GM21515 (cell line): ENCODE results near the gene WIPI1.

ENCODE experiments used
- ATAC-seq: cut with Tn5 transposase; IDR thresholded peaks from one replicate; pipeline ENCODE4 v1.9.1; 2021; ENCODE audit not compliant: unreplicated experiment

The WIPI1 gene

GRCh38 chr17:68440526-68440925 lies 16.8 kb downstream of the WIPI1 start:
- ATAC-seq = no peak

DNA sequence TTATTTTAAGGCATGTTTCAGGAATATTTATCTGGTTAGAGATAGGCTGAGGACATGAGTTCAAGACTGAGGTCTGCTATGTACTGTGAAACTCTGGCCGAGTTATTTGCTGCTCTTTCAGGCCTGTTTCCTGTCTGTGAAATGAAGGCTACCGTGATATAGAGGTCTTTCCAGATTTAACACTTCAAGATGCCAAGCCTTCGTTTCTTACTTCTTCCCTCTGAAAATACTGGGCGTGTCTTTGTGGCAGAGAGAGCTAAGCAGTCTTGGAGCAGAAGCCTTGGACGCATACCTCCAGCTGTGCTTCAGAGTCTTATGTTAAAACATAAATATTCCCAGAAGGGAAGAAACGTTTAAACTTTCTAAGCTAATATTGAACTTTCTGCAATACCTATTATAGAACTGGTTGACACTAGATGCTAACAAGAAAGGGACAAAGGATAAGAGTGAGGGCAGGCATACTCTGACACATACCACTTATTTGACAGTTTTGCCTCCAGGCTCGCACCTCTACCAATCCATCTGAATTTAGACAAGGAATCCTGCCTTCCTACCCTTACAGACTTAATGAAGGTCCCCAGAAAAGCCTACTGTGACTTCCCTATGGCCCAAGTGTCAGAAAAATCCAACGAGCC lies 17.5 kb downstream of the WIPI1 start:
- ATAC-seq = no peak

DNA sequence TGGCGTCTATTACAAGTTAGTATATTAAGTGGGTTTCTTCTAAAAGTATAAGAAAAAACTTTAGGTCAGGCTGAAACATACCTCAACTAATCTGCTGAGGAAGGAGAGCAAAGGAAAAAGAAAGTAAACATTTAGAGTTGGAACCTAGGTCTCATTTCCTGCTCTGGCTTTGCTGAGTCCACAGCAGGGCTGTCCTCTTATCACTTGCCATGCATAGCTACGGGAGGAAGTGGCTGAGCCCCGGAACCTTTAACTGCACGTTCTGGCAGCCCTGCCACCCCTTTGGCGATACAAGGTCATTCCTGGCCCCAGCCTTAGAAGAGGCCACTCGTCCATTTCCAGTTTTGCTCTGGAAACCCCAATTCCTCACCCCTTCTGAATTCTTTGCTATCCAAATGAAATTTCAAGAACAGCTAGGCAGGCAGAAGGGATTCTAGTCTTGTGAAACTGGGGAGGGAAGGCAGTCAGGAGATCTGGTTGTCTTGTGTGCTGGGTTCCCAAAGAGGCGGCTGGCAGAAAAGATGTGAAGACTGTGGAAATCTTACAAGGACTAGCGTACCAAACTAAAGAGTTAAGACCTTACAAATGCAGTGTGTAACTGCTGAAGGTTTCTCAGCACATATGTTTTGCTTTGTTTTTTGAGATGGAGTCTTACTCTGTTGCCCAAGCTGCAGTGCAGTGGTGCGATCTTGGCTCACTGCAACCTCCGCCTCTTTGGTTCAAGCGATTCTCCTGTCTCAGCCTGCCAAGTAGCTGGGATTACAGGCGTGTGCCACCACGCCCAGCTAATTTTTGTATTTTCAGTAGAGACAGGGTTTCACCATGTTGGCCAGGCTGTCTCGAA lies 19.1 kb downstream of the WIPI1 start:
- peak; percentile 79 for ATAC-seq

- ATAC-seq = peak; percentile 47
These were observed 21.1 kb downstream of the WIPI1 start for GRCh38 chr17:68435876-68436842.

DNA sequence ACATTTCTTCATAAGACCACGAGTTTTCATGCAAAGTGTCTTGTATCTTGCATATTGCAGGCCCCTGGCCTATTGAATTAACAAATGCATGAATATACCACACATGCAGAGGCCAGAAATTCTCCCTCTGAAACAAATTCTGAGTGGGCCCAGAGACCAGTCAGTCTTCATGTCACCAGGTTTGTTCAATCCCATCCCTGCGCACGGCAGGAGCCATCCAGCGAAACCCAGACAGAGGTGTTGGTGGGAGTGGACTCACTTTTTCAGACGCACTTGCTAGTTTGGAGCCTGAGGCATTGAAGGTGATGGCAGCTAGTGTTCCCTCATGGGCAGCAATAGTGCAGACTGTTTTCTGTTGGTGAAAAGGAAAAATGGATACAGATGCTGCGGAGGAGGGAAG lies 21.9 kb downstream of the WIPI1 start:
- ATAC-seq = no peak

DNA sequence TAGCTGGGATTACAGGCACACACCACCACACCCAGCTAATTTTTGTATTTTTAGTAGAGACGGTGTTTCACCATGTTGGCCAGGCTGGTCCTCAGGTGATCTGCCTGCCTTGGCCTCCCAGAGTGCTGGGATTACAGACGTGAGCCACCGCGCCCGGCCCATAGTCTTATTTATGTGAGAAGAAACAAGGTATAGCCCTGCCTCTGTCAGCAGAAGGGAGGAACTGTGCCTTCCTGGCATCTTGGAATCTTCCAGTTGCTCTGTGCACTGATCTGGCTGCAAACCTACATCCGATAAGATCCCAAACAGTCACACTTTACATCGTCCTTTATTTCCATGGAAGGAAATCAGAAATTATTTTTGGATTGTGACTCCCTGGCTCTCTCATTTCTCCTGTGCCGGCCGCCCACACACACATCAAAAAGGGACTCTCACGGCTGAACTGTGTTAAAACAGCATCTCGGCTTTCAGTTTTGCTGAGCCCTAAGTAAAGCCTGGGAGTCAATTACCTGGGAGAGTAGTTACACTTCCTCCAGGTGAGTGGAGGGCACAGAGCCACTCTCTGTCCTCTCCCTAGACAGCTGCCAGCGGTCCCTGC lies 23.3 kb downstream of the WIPI1 start:
- no peak for ATAC-seq

DNA sequence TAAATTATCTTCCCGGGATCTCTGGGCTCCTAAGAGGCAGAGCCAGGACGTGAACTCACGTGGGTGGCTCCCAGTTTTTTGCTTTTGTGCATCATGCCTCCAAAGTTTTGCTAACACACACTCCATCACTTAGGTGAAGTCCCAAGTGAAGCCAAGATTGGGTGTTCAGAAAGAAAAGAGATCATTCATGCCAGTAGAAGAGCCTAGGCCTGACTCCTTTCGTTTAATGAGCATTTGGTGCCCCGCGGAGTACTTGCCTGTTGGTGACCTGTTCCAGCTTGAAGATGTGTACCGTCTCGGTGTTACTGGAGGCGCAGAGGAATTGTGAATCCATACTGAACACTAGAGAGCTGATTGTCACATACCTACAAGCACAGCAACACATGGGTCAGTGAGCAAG lies 24.1 kb downstream of the WIPI1 start:
- no peak for ATAC-seq

- no peak for ATAC-seq
These were observed 25.0 kb downstream of the WIPI1 start for GRCh38 chr17:68432086-68432864.

DNA sequence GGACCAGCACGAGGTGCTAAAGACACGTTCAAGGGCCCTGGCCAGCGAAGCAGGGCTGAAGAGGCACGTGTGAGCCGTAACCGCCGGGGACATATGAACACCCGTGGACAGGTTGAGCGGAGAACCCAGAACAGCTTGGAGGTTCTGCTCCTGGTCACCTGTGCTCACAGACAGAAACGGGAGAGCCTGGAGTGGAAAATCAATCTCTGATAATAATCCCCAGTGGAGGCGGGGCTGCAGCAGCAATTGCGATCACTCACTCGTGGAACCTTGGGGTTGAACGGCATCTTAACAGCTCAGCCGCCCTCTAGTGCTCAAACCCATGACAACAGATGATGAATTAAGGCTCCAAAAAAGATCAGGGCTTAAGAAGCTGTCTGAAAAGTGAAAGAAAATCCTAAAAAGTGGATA lies 25.6 kb downstream of the WIPI1 start:
- ATAC-seq = no peak

DNA sequence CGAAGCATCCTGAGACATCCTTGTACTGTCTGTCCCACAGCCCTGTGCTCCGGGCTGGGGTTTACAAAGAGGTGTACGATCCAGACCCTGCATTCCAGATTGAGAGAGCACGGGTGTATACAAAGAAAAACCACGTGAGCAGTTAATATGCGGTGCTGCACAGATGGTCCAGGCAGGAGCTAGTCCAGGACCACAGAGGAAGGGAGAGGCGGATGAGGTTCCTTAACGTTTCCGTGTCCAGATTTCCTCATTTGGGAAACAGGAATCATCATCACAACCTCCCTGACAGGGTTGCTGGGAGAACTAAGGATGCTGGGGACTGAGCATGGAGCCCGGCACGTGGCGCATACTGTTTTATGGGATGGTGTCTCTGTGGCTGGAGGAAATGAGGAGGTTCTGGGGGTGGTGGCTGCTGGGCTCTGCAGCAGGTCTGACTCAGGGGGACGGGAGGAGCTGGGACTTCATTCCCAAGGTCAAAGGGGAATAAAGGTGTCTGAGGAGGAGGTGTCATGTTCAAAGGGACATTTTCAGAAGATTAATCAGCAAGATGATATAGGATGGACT lies 26.2 kb downstream of the WIPI1 start:
- no peak for ATAC-seq

DNA sequence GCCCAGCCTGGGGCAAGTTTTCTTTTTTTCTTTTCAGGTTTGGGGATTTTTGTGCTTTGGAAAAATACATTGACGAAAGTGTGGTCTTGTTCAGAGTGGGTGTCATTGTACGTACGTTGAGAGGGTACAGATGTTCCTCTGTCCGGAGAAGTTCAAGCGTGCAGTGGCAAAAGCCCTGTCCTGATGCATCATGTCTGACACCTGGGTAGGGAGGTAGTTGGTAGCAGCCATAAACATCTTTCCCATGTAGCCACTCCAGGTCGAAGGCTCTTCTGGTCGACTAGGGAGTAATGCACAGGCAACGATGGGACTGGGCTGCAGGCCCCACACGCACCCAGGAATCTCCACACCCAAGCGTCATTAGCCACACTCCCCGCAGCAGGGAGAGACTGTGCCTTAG lies 27.4 kb downstream of the WIPI1 start:
- ATAC-seq = no peak

- ATAC-seq = no peak
These were observed 28.7 kb downstream of the WIPI1 start for GRCh38 chr17:68428498-68429172.

DNA sequence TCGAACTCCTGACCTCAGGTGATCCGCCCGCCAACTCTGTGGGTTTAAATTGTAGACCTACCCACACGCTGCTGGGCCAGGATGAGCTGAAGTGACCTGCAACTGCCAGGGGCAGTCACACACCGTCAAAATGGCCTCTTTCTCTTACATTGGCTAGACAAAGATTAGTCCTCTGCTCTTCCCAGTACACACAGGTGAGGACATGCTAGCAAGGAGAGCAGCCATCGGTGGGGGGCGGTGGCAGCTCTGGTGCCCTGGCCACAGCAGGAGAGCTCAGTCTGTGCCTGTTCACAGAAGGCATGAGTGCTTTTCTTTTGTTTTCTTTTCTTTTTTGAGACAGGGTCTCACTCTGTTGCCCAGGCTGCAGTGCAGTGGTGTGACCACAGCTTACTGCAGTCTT lies 29.7 kb downstream of the WIPI1 start:
- ATAC-seq = no peak

DNA sequence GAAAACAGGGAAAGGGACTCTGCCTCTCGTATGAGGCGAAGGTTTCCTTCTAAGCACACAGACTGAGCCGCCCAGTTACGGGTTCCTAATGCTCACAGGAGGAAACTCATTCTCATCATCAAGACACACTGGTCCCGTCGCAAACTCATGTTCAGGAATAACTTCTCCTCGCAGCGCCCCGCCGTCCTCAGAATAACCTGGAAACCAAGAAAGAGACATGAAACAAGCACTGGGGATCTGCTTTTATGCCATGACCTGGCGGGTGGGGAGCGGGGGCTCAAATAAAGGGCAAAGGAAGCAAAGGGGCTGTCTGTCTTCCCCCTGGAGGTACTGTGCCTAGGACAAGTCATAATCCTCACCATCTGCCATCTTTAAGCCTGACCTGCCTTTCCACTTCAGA lies 31.3 kb downstream of the WIPI1 start:
- no peak for ATAC-seq

GRCh38 chr17:68424861-68425260 lies 32.4 kb downstream of the WIPI1 start:
- ATAC-seq = no peak

DNA sequence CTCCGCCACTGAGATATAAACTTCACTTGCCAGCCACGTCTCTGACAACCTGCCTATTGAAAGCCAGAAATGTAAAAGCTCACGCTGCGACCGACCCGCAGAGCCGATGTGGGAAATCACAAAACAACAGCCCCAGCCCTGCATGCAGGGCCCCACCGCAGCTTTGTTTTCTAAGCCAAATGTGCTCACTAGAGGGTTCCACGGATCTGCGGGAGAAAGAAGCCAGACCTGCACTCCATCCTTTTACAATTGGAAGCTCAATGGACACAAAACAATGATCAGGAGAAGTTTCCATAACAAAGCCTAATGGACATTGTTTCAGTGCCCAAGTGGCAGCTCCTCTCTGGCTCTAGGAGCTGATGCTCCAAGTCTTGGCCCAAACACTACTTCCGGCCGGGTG lies 33.1 kb downstream of the WIPI1 start:
- no peak for ATAC-seq

- no peak for ATAC-seq
These were observed 34.0 kb downstream of the WIPI1 start for GRCh38 chr17:68423251-68423650.

GRCh38 chr17:68422821-68423220 lies 34.5 kb downstream of the WIPI1 start:
- no peak for ATAC-seq

- no peak for ATAC-seq
These were observed 35.8 kb downstream of the WIPI1 start for GRCh38 chr17:68421486-68421885.
